Nephron (organoid): ENCODE data around the gene CBARP.
A peak's percentile ranks its signal among the peaks of the same experiment; 100 is the strongest.

Experiments used
- H3K27ac Mint-ChIP-seq, 3 experiments: 2 replicates each; pipeline ENCODE4 v1.8.0; 2020; ENCODE audit warnings: mixed read lengths in 3 of 3, mild to moderate bottlenecking in 2 of 3, moderate library complexity in 1 of 3
- H3K27me3 Mint-ChIP-seq: 2 replicates; pipeline ENCODE4 v1.8.0; 2021; ENCODE audit warnings: low read depth, mild to moderate bottlenecking, moderate library complexity, mixed read lengths
- H3K36me3 Mint-ChIP-seq: 2 replicates; pipeline ENCODE4 v1.8.0; 2020; ENCODE audit warnings: low read depth, mixed read lengths
- H3K4me1 Mint-ChIP-seq: 2 replicates; pipeline ENCODE4 v1.8.0; 2020; ENCODE audit warnings: mixed read lengths
- H3K4me3 Mint-ChIP-seq, 3 experiments: 2 replicates each; pipeline ENCODE4 v1.8.0; 2020; ENCODE audit warnings: mild to moderate bottlenecking in 3 of 3, mixed read lengths in 3 of 3, moderate library complexity in 2 of 3
- H3K9me3 Mint-ChIP-seq: 2 replicates; pipeline ENCODE4 v1.8.0; 2020; ENCODE audit warnings: mixed read lengths
- CTCF ChIP-seq, 3 experiments: fragments of 200-600 bp; sonication (generic); IDR thresholded peaks; one replicate each; pipeline ENCODE4 v1.5.0; 2021; ENCODE audit warnings: antibody characterized with exemption in 3 of 3; ENCODE audit not compliant: unreplicated experiment in 3 of 3

CBARP gene

GRCh38 chr19:1279782-1280341 lies 42.1 kb upstream of the CBARP start:
- Mint-ChIP-seq H3K27me3 (peaks cover 7% of the 10 kb centered on the region), H3K27ac (peak overlapping the region; percentile 63 to 75 (median 68)), H3K4me3 (peak overlapping the region; percentile 67 to 84 (median 80)), H3K4me1 (peaks cover 17% of the 10 kb centered on the region), H3K9me3 (no peaks in the 10 kb centered on the region), H3K36me3 (peaks cover 4% of the 10 kb centered on the region)
- TF ChIP-seq CTCF (IDR thresholded peaks at IDR 0.05; ENCODE audit: unreplicated experiment in 3 of 3): peak; percentile 90 to 95 (median 93)

DNA sequence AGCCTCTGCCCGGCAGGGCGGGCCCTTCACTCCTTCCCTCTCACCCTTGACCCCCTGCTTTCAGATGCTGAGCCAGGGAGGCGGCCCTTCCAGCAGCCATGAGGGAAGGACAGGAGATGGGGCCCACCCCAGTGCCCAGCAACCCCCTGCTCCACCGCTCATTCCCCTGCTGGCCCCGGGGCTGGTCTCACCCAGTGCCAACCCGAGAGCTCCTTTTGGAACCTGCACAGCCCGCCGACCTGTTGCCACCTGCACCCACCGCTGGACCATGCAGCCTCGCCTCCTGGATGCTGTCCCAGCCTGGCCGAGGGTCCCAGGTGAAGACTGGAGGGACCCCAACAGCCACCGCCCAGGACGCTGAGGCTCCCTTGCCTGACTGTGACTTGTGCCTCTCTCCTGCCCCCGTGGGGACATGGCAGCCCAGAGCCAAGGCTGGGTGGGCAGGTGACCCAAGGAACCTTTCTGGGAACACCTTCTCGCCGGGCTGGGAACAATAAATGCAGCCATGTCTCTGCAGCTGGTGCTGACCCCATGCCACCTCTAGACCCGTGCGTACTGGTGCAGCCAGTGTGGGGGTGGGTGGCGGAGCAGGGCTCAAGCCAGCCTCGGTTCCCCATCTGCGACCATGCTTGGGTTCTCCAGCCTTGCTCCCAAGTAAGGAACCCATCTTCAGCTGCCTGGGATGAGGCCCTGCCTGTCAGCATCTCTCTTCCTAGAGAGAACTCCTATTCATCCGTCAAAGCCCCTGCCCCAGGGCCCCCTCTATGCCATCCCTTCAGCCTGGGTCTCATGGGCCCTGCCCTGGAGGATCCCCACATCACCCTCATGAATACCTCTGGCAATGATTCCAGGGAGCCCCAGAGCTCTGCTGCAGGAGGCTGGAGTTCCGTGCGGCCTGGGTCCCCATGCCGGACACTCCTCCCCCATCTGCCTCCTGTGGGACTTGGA lies 41.2 kb upstream of the CBARP start:
- H3K27me3 Mint-ChIP-seq: peaks cover 4% of the 10 kb centered on the region
- H3K9me3 Mint-ChIP-seq: no peaks in the 10 kb centered on the region
- no peak for TF ChIP-seq CTCF (IDR thresholded peaks at IDR 0.05; ENCODE audit: unreplicated experiment in 3 of 3)

DNA sequence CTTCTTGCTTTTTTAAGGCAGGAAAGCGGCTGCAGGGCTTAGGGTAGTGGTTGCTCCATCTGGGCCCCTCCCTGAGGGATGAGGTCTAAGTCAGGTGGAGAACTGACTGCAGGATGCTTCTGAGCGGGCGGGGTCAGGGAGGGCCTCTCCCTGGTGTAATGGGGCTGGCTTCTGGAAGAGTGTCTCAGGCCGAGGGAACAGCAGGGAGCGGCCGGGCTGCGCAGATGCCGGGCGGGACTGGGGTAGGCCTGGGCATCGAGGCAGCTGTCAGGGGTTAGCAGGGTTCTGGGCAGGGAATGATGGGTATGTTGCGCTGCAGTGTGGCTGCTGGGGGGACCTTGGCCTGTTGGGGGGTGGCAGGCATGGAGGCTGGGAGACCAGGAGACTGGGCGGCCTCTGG lies 40.3 kb upstream of the CBARP start:
- Mint-ChIP-seq H3K9me3 (no peaks in the 10 kb centered on the region), H3K27ac (no peak overlapping the region), H3K36me3 (peaks cover 12% of the 10 kb centered on the region), H3K4me1 (peaks cover 19% of the 10 kb centered on the region), H3K4me3 (peak overlapping the region in 2 of 3 experiments; percentile 34 to 43), H3K27me3 (peaks cover 4% of the 10 kb centered on the region)
- TF ChIP-seq CTCF (IDR thresholded peaks at IDR 0.05; ENCODE audit: unreplicated experiment in 3 of 3): no peak

More for the DNA sequence above, 41.2 kb upstream of the CBARP start:
- peaks cover 5% of the 10 kb centered on the region for H3K36me3 Mint-ChIP-seq
- H3K4me1 Mint-ChIP-seq: peaks cover 10% of the 10 kb centered on the region
- peak overlapping the region in 1 of 3 experiments; percentile 68 for H3K27ac Mint-ChIP-seq
- H3K4me3 Mint-ChIP-seq: no peak overlapping the region

DNA sequence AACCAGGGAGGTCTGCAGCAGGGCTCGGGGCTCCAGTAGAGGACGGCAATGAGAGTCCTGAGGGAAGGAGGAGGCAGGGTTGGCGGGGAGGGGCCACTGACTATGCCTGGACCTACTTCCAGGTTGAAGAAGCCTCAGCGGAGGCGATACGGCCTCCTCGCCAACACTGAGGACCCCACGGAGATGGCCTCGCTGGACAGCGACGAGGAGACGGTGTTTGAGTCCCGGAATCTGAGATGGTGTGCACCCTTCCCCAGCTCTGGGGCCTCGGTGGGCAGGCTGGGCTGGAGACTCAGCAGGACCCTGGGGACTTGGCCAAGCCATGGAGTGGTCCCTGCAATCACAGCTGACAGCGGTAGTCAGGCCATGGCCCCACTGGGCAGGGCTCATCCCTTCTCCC lies 39.3 kb upstream of the CBARP start:
- H3K27ac Mint-ChIP-seq: peak overlapping the region in 2 of 3 experiments; percentile 16 to 44
- peaks cover 4% of the 10 kb centered on the region for H3K27me3 Mint-ChIP-seq
- H3K9me3 Mint-ChIP-seq: no peaks in the 10 kb centered on the region
- H3K4me1 Mint-ChIP-seq: peaks cover 29% of the 10 kb centered on the region
- TF ChIP-seq CTCF (IDR thresholded peaks at IDR 0.05; ENCODE audit: unreplicated experiment in 3 of 3): no peak
- peaks cover 22% of the 10 kb centered on the region for H3K36me3 Mint-ChIP-seq
- H3K4me3 Mint-ChIP-seq: peak overlapping the region; percentile 88 to 92 (median 91)

DNA sequence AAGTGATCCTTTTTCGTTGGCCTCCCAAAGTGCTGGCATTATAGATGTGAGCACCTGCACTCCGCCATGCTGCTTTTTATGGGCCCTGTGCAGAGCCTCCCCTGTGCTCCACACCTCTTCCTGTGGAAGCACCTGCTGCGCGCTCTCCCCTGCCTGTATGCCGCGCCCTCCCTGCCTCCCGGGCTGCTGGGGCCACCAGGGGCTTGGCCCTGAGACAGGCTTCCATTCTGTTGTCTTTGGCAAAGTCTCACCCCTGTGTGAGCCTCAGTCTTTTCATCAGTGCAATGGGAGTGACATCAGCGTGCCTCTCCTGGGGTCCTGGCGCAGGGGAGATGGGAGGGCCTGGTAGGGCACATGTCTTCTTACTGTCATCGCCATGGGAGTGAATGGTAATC lies 38.8 kb upstream of the CBARP start:
- Mint-ChIP-seq H3K9me3 (no peaks in the 10 kb centered on the region), H3K4me3 (peak overlapping the region; percentile 88 to 92 (median 91)), H3K36me3 (peaks cover 26% of the 10 kb centered on the region), H3K27me3 (peaks cover 4% of the 10 kb centered on the region), H3K4me1 (peaks cover 33% of the 10 kb centered on the region), H3K27ac (peak overlapping the region in 2 of 3 experiments; percentile 16 to 44)
- no peak for TF ChIP-seq CTCF (IDR thresholded peaks at IDR 0.05; ENCODE audit: unreplicated experiment in 3 of 3)
